GM06990 (cell line): ENCODE data around the gene SPSB4.

Source experiments
- DNase-seq: peaks from one replicate; pipeline ENCODE4 v3.0.0-alpha.2; 2011; ENCODE audit not compliant: insufficient read length; ENCODE audit errors: extremely low read depth
- H3K27me3 ChIP-seq: replicated peaks from 2 replicates; pipeline ENCODE4 v1.6.0; 2011; ENCODE audit warnings: low read length; ENCODE audit not compliant: control insufficient read depth, insufficient read depth
- H3K36me3 ChIP-seq: 2 replicates; pipeline ENCODE4 v1.5.1; 2011; ENCODE audit warnings: low read length; ENCODE audit not compliant: control insufficient read depth, insufficient read depth
- H3K4me3 ChIP-seq: replicated peaks from 2 replicates; pipeline ENCODE4 v1.5.1; 2011; ENCODE audit warnings: low read depth, mild to moderate bottlenecking, control low read depth, low read length
- TF ChIP-seq, protein P1 (sequence below): IDR thresholded peaks from 2 replicates; pipeline ENCODE4 v1.5.1; 2011; ENCODE audit warnings: low read length, control low read depth, mild to moderate bottlenecking, inconsistent platforms; ENCODE audit not compliant: insufficient read depth, poor library complexity, severe bottlenecking

Gene SPSB4

DNA sequence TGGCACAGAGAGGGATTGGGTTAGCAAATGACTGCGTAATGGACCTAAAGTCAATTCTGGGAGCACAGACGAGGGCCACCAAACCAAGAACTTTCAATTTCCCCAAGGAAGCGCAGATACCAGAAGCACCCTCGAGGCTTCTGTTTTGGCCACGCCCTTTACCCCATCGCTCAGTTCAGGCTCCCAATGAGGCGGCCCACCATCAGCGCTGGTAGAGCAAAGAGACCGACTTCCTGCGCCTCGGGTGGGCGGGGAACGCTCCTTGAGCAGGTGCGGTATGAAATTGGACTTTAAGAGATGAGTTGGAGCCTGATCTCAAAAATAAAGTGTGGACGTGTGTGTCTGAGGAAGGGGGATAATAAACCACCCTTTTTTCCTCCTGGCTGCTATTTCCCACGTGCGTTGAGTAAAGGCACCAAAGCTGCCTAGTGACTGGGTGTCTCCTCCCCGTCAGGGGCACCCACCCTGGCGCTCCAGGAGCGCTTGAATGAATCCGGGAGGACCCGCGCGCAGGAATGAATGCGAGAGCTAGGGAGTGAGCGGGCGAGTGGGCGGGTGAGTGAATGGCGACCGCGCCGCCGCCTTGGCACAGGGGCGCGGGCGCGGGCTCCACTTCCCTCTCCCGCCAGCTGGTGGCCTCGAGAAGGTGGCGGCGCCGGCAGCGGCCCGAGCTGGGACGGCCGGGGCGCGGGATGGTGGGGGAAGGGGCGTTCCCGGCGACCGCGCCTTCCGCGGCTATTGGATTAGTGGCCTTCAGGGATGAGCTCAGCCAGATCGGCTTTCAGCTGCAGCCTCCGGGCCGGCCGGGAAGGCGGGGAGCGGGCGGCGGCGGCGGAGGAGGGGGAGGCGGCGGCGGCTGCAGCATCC is at the start of gene SPSB4:
TSS of gene SPSB4 (plus strand) at position 772 of the 867 bp plus-strand sequence. CDS start 14,758 bp downstream, outside the sequence.
- DNase-seq = no peak
- H3K27me3 ChIP-seq = peaks cover 5% of the 10 kb centered on the region
- H3K36me3 ChIP-seq = no peaks in the 10 kb centered on the region
- no peak within 1 kb of the TSS; the same call in 1 of the 2 replicates for H3K4me3 ChIP-seq
- TF ChIP-seq, protein P1, sequence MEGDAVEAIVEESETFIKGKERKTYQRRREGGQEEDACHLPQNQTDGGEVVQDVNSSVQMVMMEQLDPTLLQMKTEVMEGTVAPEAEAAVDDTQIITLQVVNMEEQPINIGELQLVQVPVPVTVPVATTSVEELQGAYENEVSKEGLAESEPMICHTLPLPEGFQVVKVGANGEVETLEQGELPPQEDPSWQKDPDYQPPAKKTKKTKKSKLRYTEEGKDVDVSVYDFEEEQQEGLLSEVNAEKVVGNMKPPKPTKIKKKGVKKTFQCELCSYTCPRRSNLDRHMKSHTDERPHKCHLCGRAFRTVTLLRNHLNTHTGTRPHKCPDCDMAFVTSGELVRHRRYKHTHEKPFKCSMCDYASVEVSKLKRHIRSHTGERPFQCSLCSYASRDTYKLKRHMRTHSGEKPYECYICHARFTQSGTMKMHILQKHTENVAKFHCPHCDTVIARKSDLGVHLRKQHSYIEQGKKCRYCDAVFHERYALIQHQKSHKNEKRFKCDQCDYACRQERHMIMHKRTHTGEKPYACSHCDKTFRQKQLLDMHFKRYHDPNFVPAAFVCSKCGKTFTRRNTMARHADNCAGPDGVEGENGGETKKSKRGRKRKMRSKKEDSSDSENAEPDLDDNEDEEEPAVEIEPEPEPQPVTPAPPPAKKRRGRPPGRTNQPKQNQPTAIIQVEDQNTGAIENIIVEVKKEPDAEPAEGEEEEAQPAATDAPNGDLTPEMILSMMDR = peak; percentile 11

DNA sequence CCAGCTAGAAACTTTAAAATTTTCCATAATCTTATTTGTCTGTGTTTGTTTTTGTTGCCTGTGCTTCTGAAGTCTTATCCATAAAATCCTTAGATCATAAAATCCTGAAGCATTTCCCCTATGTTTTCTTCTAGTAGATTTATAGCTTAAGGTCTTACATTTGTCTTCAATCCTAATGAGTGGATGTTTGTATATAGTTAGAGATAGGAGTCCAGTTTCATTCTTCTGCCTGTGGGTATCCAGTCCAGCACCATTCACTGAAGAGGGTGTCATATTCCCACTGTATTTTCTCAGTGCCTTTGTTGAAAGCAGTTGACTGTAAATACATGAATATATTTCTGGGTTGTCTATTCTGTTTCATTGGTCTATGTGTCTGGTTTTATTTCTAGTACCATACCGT is 44.8 kb upstream of the SPSB4 start:
- DNase-seq = no peak
- TF ChIP-seq, protein P1 = no peak
- no peaks in the 10 kb centered on the region for H3K27me3 ChIP-seq
- no peak overlapping the region for H3K4me3 ChIP-seq
- no peaks in the 10 kb centered on the region for H3K36me3 ChIP-seq

DNA sequence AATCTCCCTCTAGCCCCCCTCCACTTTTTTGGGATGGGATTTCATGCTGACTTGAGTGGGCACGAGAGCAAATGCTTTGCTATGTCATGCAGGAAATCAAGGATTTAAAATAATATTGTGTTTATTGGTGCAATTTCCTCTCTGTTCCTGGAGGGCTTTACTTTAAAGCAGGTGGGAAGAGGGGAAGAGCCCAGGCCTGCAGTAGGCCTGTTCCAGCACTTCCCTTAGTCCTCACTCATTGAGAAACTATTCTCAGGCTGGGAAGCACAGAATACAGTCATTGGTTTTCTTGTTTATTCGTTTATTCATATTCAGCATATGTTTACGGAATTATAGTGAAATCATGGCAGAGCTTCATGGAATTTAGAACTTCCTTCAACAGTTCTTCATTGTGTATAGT is 41.7 kb upstream of the SPSB4 start:
- DNase-seq = no peak
- H3K36me3 ChIP-seq = no peaks in the 10 kb centered on the region
- TF ChIP-seq, protein P1 = no peak
- no peaks in the 10 kb centered on the region for H3K27me3 ChIP-seq
- H3K4me3 ChIP-seq = no peak overlapping the region

DNA sequence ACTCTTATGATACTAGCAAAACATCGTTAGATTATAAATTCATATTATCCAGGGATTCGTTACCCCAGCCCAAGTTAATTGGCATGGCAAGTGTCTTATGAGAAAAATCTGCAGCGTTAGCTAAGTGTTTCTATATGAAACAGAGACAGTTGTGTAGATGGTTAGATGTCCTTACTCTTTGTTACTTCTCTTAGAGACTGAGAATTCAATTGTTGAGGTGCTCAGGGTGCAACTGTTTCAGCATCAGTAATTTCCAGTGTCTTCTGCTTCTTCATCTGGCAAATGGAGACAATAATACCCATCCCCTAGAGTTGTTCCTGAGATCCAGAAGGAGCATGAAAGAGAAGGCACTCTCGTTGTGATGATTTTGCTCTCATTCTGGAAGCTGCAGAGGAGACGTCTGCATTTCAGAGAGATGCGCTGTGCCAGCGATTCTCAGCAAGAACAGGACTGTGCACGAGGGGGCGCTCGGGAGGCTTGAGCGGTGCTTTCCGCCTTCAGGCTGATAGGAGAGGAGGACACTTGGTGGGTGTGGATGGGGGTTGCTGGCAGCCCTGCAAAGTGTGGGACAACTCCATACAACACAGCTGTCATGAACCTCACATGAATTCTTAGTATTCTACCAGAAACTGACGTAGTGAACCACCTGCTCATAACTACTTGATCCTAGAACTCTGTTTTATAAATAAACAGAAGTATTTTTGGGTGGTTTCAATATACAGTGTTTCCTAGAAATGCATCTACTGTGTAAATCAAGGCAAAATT is 39.7 kb upstream of the SPSB4 start:
- TF ChIP-seq, protein P1 = peak; percentile 87
- H3K4me3 ChIP-seq = no peak overlapping the region
- no peaks in the 10 kb centered on the region for H3K36me3 ChIP-seq
- no peaks in the 10 kb centered on the region for H3K27me3 ChIP-seq
- DNase-seq = peak; percentile 21

DNA sequence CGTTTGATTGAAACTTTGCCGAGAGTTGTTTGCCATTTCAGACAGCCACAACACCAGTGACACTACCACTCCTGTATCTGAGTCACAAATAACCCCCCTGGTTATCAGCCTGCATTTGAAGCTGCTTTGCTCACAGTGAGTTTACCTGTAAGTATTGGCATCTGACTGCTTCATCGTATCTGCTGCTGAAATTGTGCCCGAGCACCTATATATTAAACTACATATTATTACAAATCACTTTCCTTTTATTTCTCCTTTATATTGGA is 39.2 kb upstream of the SPSB4 start:
- TF ChIP-seq, protein P1 = no peak
- Histone ChIP-seq H3K36me3 (no peaks in the 10 kb centered on the region), H3K4me3 (no peak overlapping the region), H3K27me3 (no peaks in the 10 kb centered on the region)
- no peak for DNase-seq
